Caco-2 (cell line): ENCODE results near the gene GRIN2A. TPM values are rescaled to one million over a fixed set of nuclear protein-coding genes. Genes with fewer than 3 reads are reported as not detected.

Source experiments
- Bru-seq: library from RNA; stranded (reverse); fragments of 400-500 nt; gene quantifications from one replicate; lab custom pipeline; 2021; lab: Mats Ljungman, UMichigan
- BruChase-seq, 2 experiments: library from RNA; stranded (reverse); fragments of 400-500 nt; gene quantifications; one replicate each; lab custom pipeline; 2021; lab: Mats Ljungman, UMichigan
- BruUV-seq: library from RNA; stranded (reverse); fragments of 400-500 nt; replicated peaks from 2 replicates; lab custom pipeline; 2021; lab: Mats Ljungman, UMichigan
- CTCF ChIA-PET: fragments of 300-600 bp; sonication (Branson Sonifier 250); formaldehyde crosslinking; loops from one replicate; lab custom pipeline; 2022; ENCODE audit warnings: antibody characterized with exemption; lab: Charles Lee
- POLR2A ChIA-PET: fragments of 300-600 bp; sonication (Branson Sonifier 250); formaldehyde crosslinking; loops from one replicate; lab custom pipeline; 2022; ENCODE audit warnings: antibody characterized with exemption; lab: Charles Lee
- DNase-seq, 2 experiments: peaks; one replicate each; pipeline versions ENCODE4 v3.0.0 to v3.0.0-alpha.2; 2020 to 2022
- H3K27me3 ChIP-seq: replicated peaks from 2 replicates; pipeline ENCODE4 v1.6.0; 2011; ENCODE audit warnings: low read length; ENCODE audit not compliant: control insufficient read depth, insufficient read depth
- H3K36me3 ChIP-seq: 2 replicates; pipeline ENCODE4 v1.5.1; 2011; ENCODE audit warnings: low read length; ENCODE audit not compliant: control insufficient read depth, insufficient read depth
- H3K4me1 ChIP-seq: fragments of 250-450 bp; sonication (Bioruptor Pico); 2 replicates; pipeline ENCODE4 v1.5.1; 2020; ENCODE audit warnings: mild to moderate bottlenecking
- H3K4me3 ChIP-seq: 2 replicates; pipeline ENCODE4 v1.5.1; 2011; ENCODE audit warnings: low read depth, mild to moderate bottlenecking, control low read depth, low read length
- H3K9me3 ChIP-seq: fragments of 250-450 bp; sonication (Bioruptor Pico); 2 replicates; pipeline ENCODE4 v1.5.1; 2020; ENCODE audit warnings: mild to moderate bottlenecking, moderate library complexity
- H3K27ac Mint-ChIP-seq: one replicate; pipeline ENCODE4 v1.8.0; 2022; ENCODE audit warnings: mixed read lengths; ENCODE audit not compliant: unreplicated experiment
- H3K27me3 Mint-ChIP-seq: one replicate; pipeline ENCODE4 v1.8.0; 2022; ENCODE audit warnings: mixed read lengths; ENCODE audit not compliant: insufficient read depth, unreplicated experiment
- H3K36me3 Mint-ChIP-seq: one replicate; pipeline ENCODE4 v1.8.0; 2022; ENCODE audit warnings: mild to moderate bottlenecking, mixed read lengths; ENCODE audit not compliant: insufficient read depth, unreplicated experiment
- H3K4me1 Mint-ChIP-seq: one replicate; pipeline ENCODE4 v1.8.0; 2022; ENCODE audit warnings: low read depth, mixed read lengths; ENCODE audit not compliant: unreplicated experiment
- H3K4me3 Mint-ChIP-seq: one replicate; pipeline ENCODE4 v1.8.0; 2022; ENCODE audit warnings: mild to moderate bottlenecking, moderate library complexity, mixed read lengths; ENCODE audit not compliant: unreplicated experiment
- H3K9me3 Mint-ChIP-seq: one replicate; pipeline ENCODE4 v1.8.0; 2022; ENCODE audit warnings: mixed read lengths; ENCODE audit not compliant: unreplicated experiment
- CTCF ChIP-seq, 2 experiments: fragments of 200-600 bp in 1 of 2; IDR thresholded peaks; 1 replicate in 1 of 2; 2 replicates in 1 of 2; pipeline versions ENCODE4 v1.5.1 to v1.8.0; 2011 to 2022; ENCODE audit warnings: antibody characterized with exemption in 1 of 2, control low read depth in 1 of 2, inconsistent platforms in 1 of 2, low read depth in 1 of 2, low read length in 1 of 2, mild to moderate bottlenecking in 1 of 2, moderate library complexity in 1 of 2; ENCODE audit not compliant: insufficient read depth in 1 of 2, severe bottlenecking in 1 of 2, unreplicated experiment in 1 of 2
- intact Hi-C: fragments of 100-400 bp; cut with micrococcal nuclease; formaldehyde crosslinking; loops from one replicate; pipeline ENCODE4 v1.10.0; 2022; ENCODE audit not compliant: unreplicated experiment
- long read RNA-seq: library from polyadenylated mRNA; stranded (forward); transcript quantifications from one replicate; pipeline ENCODE4 v2.0.0, GENCODE V29; 2022
- total RNA-seq: library from RNA; stranded (reverse); gene quantifications from 2 replicates; pipeline ENCODE4 v1.2.3, GENCODE V29; 2022

Gene GRIN2A
- total RNA-seq: 0.30 and 0.54 TPM in 2 replicates
- Bru-seq, nascent RNA: percentile 23 among the genes with signal in this experiment
- BruChase-seq, experiment 1, labeled RNA remaining after a 2-hour chase: percentile 19 among the genes with signal in this experiment
- percentile 17 among the genes with signal in this experiment for BruChase-seq, experiment 2, labeled RNA remaining after a 6-hour chase
- long read RNA-seq: 0 reads

- Histone ChIP-seq H3K4me3 (peak within 1 kb of the TSS; percentile 29), H3K36me3 (no peaks in the 10 kb centered on the region), H3K4me1 (0 out of 2 replicates have a peak, but pooled peaks cover 7% of the 10 kb centered on the region), H3K27me3 (no peaks in the 10 kb centered on the region), H3K9me3 (no peaks in the 10 kb centered on the region)
- no TSS peak for BruUV-seq
- H3K27ac Mint-ChIP-seq: no peak within 1 kb of the TSS
- H3K4me1 Mint-ChIP-seq: no peaks in the 10 kb centered on the region
- H3K27me3 Mint-ChIP-seq: peaks cover 3% of the 10 kb centered on the region
- peak in 1 of 2 experiments; percentile 9 for DNase-seq
- intact Hi-C loops: no loop called here
- no peaks in the 10 kb centered on the region for H3K36me3 Mint-ChIP-seq
- peaks cover 5% of the 10 kb centered on the region for H3K9me3 Mint-ChIP-seq
- no peak for TF ChIP-seq CTCF (IDR thresholded peaks at IDR 0.05; ENCODE audit: insufficient read depth in 1 of 2, low read depth in 1 of 2, low read length in 1 of 2, severe bottlenecking in 1 of 2, unreplicated experiment in 1 of 2)
- CTCF ChIA-PET: interaction anchor here (0.6 kb wide), 3 partner anchors 13 to 917 kb away, joined by 4 to 12 read pairs (median 5); no protein-coding TSS in a partner anchor
- peak within 1 kb of the TSS; percentile 64 for H3K4me3 Mint-ChIP-seq
- POLR2A ChIA-PET: no interaction called here
Observed at GRCh38 chr16:10182222-10183053, at the start of gene GRIN2A. Gene GRIN2A (minus strand): TSS chr16:10182428. CDS start chr16:10180411, 2,017 bp downstream.

GRCh38 chr16:10231563-10231962 is 49.3 kb upstream of the GRIN2A start:
- Histone ChIP-seq H3K36me3 (no peaks in the 10 kb centered on the region), H3K9me3 (no peaks in the 10 kb centered on the region), H3K4me1 (no peaks in the 10 kb centered on the region), H3K4me3 (no peak overlapping the region), H3K27me3 (no peaks in the 10 kb centered on the region)
- no peak for DNase-seq
- intact Hi-C loops: no loop called here
- Mint-ChIP-seq H3K9me3 (no peaks in the 10 kb centered on the region), H3K27me3 (no peaks in the 10 kb centered on the region), H3K4me1 (peaks cover 7% of the 10 kb centered on the region), H3K36me3 (no peaks in the 10 kb centered on the region), H3K4me3 (no peak overlapping the region), H3K27ac (no peak overlapping the region)
- BruUV-seq: no TSS peak
- ChIA-PET CTCF (no interaction called here), POLR2A (no interaction called here)
- TF ChIP-seq CTCF (IDR thresholded peaks at IDR 0.05; ENCODE audit: insufficient read depth in 1 of 2, low read depth in 1 of 2, low read length in 1 of 2, severe bottlenecking in 1 of 2, unreplicated experiment in 1 of 2): no peak

- Mint-ChIP-seq H3K27ac (no peak overlapping the region), H3K9me3 (no peaks in the 10 kb centered on the region), H3K36me3 (no peaks in the 10 kb centered on the region), H3K4me1 (peaks cover 7% of the 10 kb centered on the region), H3K4me3 (no peak overlapping the region), H3K27me3 (no peaks in the 10 kb centered on the region)
- H3K36me3 ChIP-seq: no peaks in the 10 kb centered on the region
- H3K4me1 ChIP-seq: no peaks in the 10 kb centered on the region
- H3K27me3 ChIP-seq: no peaks in the 10 kb centered on the region
- intact Hi-C loops: no loop called here
- no peak overlapping the region for H3K4me3 ChIP-seq
- TF ChIP-seq CTCF (IDR thresholded peaks at IDR 0.05; ENCODE audit: insufficient read depth in 1 of 2, low read depth in 1 of 2, low read length in 1 of 2, severe bottlenecking in 1 of 2, unreplicated experiment in 1 of 2): no peak
- ChIA-PET POLR2A (no interaction called here), CTCF (no interaction called here)
- BruUV-seq: no TSS peak
- no peaks in the 10 kb centered on the region for H3K9me3 ChIP-seq
- no peak for DNase-seq
Observed at GRCh38 chr16:10228779-10229178, 46.6 kb upstream of the GRIN2A start.
